ENCODE measurements around the gene SEZ6L. TPM values are rescaled to one million over a fixed set of nuclear protein-coding genes. Genes with fewer than 3 reads are reported as not detected.

The SEZ6L gene
- total RNA-seq, 4 donors from 2014 or later: 0.27 to 0.57 TPM; not detected in 2

GRCh38 chr22:26131589-26132154 lies 37.6 kb upstream of the SEZ6L start:
- no peaks in the 10 kb centered on the region for H3K4me1 ChIP-seq
- no peak overlapping the region for H3K4me3 ChIP-seq
- DNase-seq: no peak
- H3K9me3 ChIP-seq: no peaks in the 10 kb centered on the region
- TF ChIP-seq, protein P1, sequence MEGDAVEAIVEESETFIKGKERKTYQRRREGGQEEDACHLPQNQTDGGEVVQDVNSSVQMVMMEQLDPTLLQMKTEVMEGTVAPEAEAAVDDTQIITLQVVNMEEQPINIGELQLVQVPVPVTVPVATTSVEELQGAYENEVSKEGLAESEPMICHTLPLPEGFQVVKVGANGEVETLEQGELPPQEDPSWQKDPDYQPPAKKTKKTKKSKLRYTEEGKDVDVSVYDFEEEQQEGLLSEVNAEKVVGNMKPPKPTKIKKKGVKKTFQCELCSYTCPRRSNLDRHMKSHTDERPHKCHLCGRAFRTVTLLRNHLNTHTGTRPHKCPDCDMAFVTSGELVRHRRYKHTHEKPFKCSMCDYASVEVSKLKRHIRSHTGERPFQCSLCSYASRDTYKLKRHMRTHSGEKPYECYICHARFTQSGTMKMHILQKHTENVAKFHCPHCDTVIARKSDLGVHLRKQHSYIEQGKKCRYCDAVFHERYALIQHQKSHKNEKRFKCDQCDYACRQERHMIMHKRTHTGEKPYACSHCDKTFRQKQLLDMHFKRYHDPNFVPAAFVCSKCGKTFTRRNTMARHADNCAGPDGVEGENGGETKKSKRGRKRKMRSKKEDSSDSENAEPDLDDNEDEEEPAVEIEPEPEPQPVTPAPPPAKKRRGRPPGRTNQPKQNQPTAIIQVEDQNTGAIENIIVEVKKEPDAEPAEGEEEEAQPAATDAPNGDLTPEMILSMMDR (IDR thresholded peaks at IDR 0.05): no peak
- no peak for TF ChIP-seq POLR2A (IDR thresholded peaks at IDR 0.05)
- H3K27ac ChIP-seq: no peak overlapping the region
- no peaks in the 10 kb centered on the region for H3K27me3 ChIP-seq
- H3K36me3 ChIP-seq: no peaks in the 10 kb centered on the region

DNA sequence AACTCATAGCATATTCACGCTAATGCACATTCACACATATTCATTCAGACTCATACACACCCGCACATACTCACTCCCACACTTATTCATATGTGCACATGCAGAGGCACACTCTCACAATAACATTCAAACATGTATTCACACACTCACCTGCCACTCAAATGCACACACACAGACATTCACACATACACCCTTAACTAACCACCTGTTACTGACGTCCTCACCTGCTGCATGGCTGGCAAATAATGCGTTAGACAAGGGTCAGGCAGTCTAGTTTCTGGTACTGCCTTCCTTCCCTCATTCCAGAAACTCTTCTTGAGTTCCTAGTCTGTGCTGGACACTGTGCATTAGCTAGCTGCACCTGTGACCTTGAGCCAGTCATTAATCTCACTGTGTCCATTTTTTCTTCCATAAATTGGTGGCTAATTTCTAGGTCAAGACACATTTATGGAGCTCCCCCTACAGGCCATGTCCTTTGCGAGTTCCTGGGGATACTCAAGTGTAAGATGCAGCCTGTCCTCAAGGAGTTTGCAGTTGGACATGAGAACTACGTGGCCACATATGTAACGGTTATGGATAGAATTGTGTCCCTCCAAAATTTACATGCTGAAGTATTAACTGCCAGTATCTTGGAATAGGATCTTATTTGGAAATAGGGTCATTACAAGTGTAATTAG lies 34.5 kb upstream of the SEZ6L start:
- H3K4me1 ChIP-seq: no peaks in the 10 kb centered on the region
- TF ChIP-seq, protein P1 (IDR thresholded peaks at IDR 0.05): no peak
- TF ChIP-seq POLR2A (IDR thresholded peaks at IDR 0.05): no peak
- DNase-seq: no peak
- no peaks in the 10 kb centered on the region for H3K9me3 ChIP-seq
- H3K27ac ChIP-seq: no peak overlapping the region
- no peaks in the 10 kb centered on the region for H3K36me3 ChIP-seq
- H3K27me3 ChIP-seq: no peaks in the 10 kb centered on the region
- no peak overlapping the region for H3K4me3 ChIP-seq

DNA sequence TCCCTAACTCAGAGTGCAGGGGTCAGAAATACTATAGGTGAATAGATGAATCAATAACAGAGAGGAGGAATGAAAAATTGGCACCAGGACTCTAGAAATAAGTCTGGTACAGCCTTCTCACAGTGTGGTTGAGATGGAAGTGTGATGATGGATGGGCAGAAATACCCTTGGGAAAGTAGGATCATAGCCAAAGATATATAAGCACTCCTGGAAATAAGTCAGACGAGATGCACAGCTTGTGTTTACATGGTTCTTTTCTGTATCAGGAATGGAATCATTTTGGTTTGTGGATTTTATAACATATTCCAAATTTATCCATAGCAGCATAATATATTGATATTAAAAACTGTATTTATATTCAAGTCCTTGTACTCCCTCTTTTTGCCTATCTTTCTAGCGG lies 33.5 kb upstream of the SEZ6L start:
- H3K9me3 ChIP-seq: no peaks in the 10 kb centered on the region
- no peaks in the 10 kb centered on the region for H3K36me3 ChIP-seq
- no peaks in the 10 kb centered on the region for H3K27me3 ChIP-seq
- TF ChIP-seq POLR2A (IDR thresholded peaks at IDR 0.05): no peak
- TF ChIP-seq, protein P1 (IDR thresholded peaks at IDR 0.05): no peak
- no peak for DNase-seq
- H3K4me1 ChIP-seq: no peaks in the 10 kb centered on the region
- no peak overlapping the region for H3K27ac ChIP-seq
- no peak overlapping the region for H3K4me3 ChIP-seq

DNA sequence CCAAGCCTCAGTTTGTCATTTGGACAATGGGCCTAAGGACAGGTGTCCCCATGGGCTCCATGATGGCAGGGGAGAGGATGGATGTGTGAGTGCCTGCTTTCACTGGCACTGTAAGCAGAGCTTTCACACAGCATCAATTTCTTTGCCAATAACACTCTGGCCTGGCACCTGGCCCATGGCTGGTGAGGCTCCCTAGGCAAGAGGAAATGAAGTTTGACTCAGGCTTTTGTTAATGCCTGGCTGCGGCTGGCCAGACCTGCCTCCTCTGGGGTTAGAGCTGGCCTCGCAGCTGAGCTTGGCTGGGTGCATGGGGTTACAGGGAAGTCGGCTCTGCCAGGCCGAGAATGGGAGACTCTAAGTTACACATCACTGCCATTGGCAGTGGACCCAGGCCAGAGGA lies 30.0 kb upstream of the SEZ6L start:
- no peak for TF ChIP-seq POLR2A (IDR thresholded peaks at IDR 0.05)
- TF ChIP-seq, protein P1 (IDR thresholded peaks at IDR 0.05): no peak
- Histone ChIP-seq H3K36me3 (no peaks in the 10 kb centered on the region), H3K4me1 (no peaks in the 10 kb centered on the region), H3K4me3 (no peak overlapping the region), H3K27ac (no peak overlapping the region), H3K9me3 (no peaks in the 10 kb centered on the region), H3K27me3 (no peaks in the 10 kb centered on the region)
- DNase-seq: no peak

GRCh38 chr22:26141831-26142230 lies 27.4 kb upstream of the SEZ6L start:
- Histone ChIP-seq H3K27me3 (no peaks in the 10 kb centered on the region), H3K9me3 (no peaks in the 10 kb centered on the region), H3K36me3 (no peaks in the 10 kb centered on the region), H3K4me1 (no peaks in the 10 kb centered on the region), H3K4me3 (no peak overlapping the region), H3K27ac (no peak overlapping the region)
- TF ChIP-seq, protein P1 (IDR thresholded peaks at IDR 0.05): no peak
- TF ChIP-seq POLR2A (IDR thresholded peaks at IDR 0.05): no peak
- no peak for DNase-seq
